K562 (cell line): ENCODE results near the gene UBE2N. TPM values are rescaled to one million over a fixed set of nuclear protein-coding genes. Genes with fewer than 3 reads are reported as not detected.

Experiments
- ARNT ChIP-seq, 2 experiments: fragments of 450-650 bp; IDR thresholded peaks; 2 replicates each; pipeline ENCODE4 v1.6.1; 2016; ENCODE audit warnings: mild to moderate bottlenecking in 1 of 2
- HIVEP1 ChIP-seq: fragments of 250-450 bp; sonication (Bioruptor Pico); IDR thresholded peaks from 2 replicates; pipeline ENCODE4 v1.4.0; 2020; ENCODE audit warnings: mild to moderate bottlenecking
- JUND ChIP-seq, 2 experiments: IDR thresholded peaks; 2 replicates in 1 of 2; 3 replicates in 1 of 2; pipeline ENCODE4 v1.6.1; 2011; ENCODE audit warnings: borderline replicate concordance in 2 of 2, low read depth in 2 of 2, low read length in 2 of 2, improper control_type of control experiment in 1 of 2, missing biosample characterization in 1 of 2, missing genetic modification characterization in 1 of 2, missing genetic modification reagents in 1 of 2
- MGA ChIP-seq: fragments of 450-650 bp; IDR thresholded peaks from 2 replicates; pipeline ENCODE4 v1.6.1; 2016; ENCODE audit warnings: mild to moderate bottlenecking, moderate library complexity
- ZEB2 ChIP-seq: fragments of 450-650 bp; IDR thresholded peaks from 2 replicates; pipeline ENCODE4 v1.6.1; 2016
- ZFP36 ChIP-seq: fragments of 150-350 bp; IDR thresholded peaks from 2 replicates; pipeline ENCODE4 v1.6.1; 2018; ENCODE audit warnings: low read length, low read depth; ENCODE audit not compliant: partially characterized antibody
- ZNF174 ChIP-seq: fragments of 250-450 bp; sonication (Bioruptor Pico); IDR thresholded peaks from 2 replicates; pipeline ENCODE4 v1.4.0; 2020; ENCODE audit warnings: mild to moderate bottlenecking
- ZNF311 ChIP-seq: fragments of 250-450 bp; sonication (Bioruptor Pico); IDR thresholded peaks from 2 replicates; pipeline ENCODE4 v1.4.0; 2020; ENCODE audit warnings: mild to moderate bottlenecking, moderate library complexity
- ZNF347 ChIP-seq: fragments of 450-650 bp; formaldehyde crosslinking; IDR thresholded peaks from 2 replicates; pipeline ENCODE4 v1.4.0; 2020; ENCODE audit warnings: low read depth, mild to moderate bottlenecking, moderate library complexity
- polyA plus RNA-seq, 8 experiments: library from polyadenylated mRNA; depleted of rRNA in 4 of 8; stranded (reverse) in 5 of 8; unstranded in 3 of 8; fragments of >200 nt; fragmentation: Nextera tagmentation in 2 of 8; fragmentation: Illumina TruSeq in 1 of 8; extraction: Ambion mirVana in 2 of 8; extraction: Trizol in 1 of 8; gene quantifications; 2 replicates each; pipeline versions ENCODE4 v1.2.1 to v1.2.3, GENCODE V29; 2011 to 2014; ENCODE audit warnings: inconsistent platforms in 1 of 8, missing spikeins in 1 of 8
- total RNA-seq, 7 experiments: library from RNA; depleted of rRNA in 6 of 7; stranded (reverse); fragments of >200 nt in 6 of 7; fragmentation: Illumina TruSeq in 2 of 7; extraction: Trizol in 2 of 7; gene quantifications; 2 replicates each; pipeline versions ENCODE4 v1.2.1 to v1.2.3, GENCODE V29; 2011 to 2021; ENCODE audit warnings: low replicate concordance in 1 of 7
- TF ChIP-seq, protein P1 (sequence below): fragments of 450-650 bp; IDR thresholded peaks from 2 replicates; pipeline ENCODE4 v1.6.1; 2018; ENCODE audit not compliant: partially characterized antibody
- TF ChIP-seq, protein P2 (sequence below), 2 experiments: IDR thresholded peaks; 2 replicates each; pipeline ENCODE4 v1.6.1; 2011; ENCODE audit warnings: borderline replicate concordance in 1 of 2, control low read depth in 1 of 2, low read depth in 1 of 2, low read length in 1 of 2, mild to moderate bottlenecking in 1 of 2, mixed read lengths in 1 of 2, moderate library complexity in 1 of 2; ENCODE audit not compliant: insufficient read depth in 1 of 2, insufficient read length in 1 of 2, poor library complexity in 1 of 2, severe bottlenecking in 1 of 2; ENCODE audit errors: extremely low read depth in 1 of 2

The UBE2N gene
- total and polyA plus RNA-seq, 9 of the 15 experiments (the other 6 are each of a cell fraction or from before 2014, with no cell fraction given), result 189 to 826 (median 260) TPM

- TF ChIP-seq MGA (peak; percentile 66), HIVEP1 (CRISPR knock-in tag) (no peak), ZFP36 (no peak), ZNF311 (CRISPR knock-in tag) (no peak), ZNF174 (no peak), JUND (IDR thresholded peaks at IDR 0.05; ENCODE audit: borderline replicate concordance, low read depth, low read length) (no peak), JUND (tag; IDR thresholded peaks at IDR 0.05; ENCODE audit: borderline replicate concordance, low read depth, low read length) (no peak), ARNT (IDR thresholded peaks at IDR 0.05) (no peak; a peak in 1 of 4 replicates), ZEB2 (no peak), ZNF347 (no peak)
- TF ChIP-seq, protein P1, sequence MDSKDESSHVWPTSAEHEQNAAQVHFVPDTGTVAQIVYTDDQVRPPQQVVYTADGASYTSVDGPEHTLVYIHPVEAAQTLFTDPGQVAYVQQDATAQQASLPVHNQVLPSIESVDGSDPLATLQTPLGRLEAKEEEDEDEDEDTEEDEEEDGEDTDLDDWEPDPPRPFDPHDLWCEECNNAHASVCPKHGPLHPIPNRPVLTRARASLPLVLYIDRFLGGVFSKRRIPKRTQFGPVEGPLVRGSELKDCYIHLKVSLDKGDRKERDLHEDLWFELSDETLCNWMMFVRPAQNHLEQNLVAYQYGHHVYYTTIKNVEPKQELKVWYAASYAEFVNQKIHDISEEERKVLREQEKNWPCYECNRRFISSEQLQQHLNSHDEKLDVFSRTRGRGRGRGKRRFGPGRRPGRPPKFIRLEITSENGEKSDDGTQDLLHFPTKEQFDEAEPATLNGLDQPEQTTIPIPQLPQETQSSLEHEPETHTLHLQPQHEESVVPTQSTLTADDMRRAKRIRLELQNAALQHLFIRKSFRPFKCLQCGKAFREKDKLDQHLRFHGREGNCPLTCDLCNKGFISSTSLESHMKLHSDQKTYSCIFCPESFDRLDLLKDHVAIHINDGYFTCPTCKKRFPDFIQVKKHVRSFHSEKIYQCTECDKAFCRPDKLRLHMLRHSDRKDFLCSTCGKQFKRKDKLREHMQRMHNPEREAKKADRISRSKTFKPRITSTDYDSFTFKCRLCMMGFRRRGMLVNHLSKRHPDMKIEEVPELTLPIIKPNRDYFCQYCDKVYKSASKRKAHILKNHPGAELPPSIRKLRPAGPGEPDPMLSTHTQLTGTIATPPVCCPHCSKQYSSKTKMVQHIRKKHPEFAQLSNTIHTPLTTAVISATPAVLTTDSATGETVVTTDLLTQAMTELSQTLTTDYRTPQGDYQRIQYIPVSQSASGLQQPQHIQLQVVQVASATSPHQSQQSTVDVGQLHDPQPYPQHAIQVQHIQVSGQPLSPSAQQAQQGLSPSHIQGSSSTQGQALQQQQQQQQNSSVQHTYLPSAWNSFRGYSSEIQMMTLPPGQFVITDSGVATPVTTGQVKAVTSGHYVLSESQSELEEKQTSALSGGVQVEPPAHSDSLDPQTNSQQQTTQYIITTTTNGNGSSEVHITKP, result peak; percentile 89
- TF ChIP-seq, protein P2, sequence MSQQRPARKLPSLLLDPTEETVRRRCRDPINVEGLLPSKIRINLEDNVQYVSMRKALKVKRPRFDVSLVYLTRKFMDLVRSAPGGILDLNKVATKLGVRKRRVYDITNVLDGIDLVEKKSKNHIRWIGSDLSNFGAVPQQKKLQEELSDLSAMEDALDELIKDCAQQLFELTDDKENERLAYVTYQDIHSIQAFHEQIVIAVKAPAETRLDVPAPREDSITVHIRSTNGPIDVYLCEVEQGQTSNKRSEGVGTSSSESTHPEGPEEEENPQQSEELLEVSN (IDR thresholded peaks at IDR 0.05; ENCODE audit: borderline replicate concordance in 1 of 2, extremely low read depth in 1 of 2, insufficient read depth in 1 of 2, insufficient read length in 1 of 2, low read depth in 1 of 2, low read length in 1 of 2, poor library complexity in 1 of 2, severe bottlenecking in 1 of 2), result peak in 1 of 2 experiments; percentile 61
Measured at GRCh38 chr12:93356214-93356613, 85.5 kb downstream of the UBE2N start (continued).
